GM12801 (cell line): ENCODE measurements around the gene IL34.

ENCODE experiments used
- TF ChIP-seq, protein P1 (sequence below): IDR thresholded peaks from one replicate; pipeline ENCODE4 v1.5.1; 2011; ENCODE audit warnings: control low read depth; ENCODE audit not compliant: insufficient read length; ENCODE audit errors: extremely low read depth

The IL34 gene

GRCh38 chr16:70703835-70704381 is 57.5 kb downstream of the IL34 start:
- TF ChIP-seq, protein P1, sequence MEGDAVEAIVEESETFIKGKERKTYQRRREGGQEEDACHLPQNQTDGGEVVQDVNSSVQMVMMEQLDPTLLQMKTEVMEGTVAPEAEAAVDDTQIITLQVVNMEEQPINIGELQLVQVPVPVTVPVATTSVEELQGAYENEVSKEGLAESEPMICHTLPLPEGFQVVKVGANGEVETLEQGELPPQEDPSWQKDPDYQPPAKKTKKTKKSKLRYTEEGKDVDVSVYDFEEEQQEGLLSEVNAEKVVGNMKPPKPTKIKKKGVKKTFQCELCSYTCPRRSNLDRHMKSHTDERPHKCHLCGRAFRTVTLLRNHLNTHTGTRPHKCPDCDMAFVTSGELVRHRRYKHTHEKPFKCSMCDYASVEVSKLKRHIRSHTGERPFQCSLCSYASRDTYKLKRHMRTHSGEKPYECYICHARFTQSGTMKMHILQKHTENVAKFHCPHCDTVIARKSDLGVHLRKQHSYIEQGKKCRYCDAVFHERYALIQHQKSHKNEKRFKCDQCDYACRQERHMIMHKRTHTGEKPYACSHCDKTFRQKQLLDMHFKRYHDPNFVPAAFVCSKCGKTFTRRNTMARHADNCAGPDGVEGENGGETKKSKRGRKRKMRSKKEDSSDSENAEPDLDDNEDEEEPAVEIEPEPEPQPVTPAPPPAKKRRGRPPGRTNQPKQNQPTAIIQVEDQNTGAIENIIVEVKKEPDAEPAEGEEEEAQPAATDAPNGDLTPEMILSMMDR, result no peak

DNA sequence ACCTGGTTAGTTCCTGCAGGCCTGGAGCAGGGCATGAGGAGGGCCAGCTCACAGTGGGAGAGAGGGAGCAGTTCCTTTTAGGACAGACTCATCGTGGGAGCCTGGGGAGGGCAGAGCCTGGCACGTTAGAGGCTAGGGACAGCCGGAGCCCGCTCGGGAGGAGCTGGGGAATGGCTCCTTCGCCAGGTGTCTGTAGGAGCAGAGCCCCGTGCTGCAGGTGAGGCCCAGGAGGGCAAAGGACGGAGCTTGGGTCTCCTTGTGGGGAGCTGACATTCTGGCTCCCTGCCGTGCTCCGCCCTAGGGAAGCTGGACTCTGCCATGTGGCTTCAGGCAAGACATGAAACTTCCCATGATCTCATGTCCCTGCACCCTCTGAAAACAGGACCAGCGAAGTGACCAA is 58.2 kb downstream of the IL34 start:
- TF ChIP-seq, protein P1, result no peak

DNA sequence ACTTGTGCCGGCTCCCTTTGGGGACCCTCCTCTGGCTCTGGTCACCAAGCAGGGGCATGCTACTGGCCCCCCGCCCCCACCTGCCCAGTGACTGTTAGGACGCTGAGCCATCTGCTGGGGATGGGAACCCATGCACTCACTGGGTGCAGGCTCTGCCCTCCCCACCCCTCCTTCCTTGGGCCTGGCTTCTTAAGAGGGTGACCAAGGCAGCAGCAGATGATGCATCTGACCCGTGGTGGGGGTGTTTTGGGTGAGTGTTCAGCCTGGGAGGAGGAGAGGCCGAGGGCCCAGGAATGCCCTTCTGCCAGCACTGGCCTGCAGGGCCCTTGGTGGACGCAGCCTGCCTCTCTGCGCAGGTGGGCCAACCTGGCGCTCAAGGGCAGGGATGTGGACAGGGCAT is 58.7 kb downstream of the IL34 start:
- TF ChIP-seq, protein P1, result no peak

- TF ChIP-seq, protein P1, result no peak
These were observed 60.6 kb downstream of the IL34 start for GRCh38 chr16:70706948-70707465.

DNA sequence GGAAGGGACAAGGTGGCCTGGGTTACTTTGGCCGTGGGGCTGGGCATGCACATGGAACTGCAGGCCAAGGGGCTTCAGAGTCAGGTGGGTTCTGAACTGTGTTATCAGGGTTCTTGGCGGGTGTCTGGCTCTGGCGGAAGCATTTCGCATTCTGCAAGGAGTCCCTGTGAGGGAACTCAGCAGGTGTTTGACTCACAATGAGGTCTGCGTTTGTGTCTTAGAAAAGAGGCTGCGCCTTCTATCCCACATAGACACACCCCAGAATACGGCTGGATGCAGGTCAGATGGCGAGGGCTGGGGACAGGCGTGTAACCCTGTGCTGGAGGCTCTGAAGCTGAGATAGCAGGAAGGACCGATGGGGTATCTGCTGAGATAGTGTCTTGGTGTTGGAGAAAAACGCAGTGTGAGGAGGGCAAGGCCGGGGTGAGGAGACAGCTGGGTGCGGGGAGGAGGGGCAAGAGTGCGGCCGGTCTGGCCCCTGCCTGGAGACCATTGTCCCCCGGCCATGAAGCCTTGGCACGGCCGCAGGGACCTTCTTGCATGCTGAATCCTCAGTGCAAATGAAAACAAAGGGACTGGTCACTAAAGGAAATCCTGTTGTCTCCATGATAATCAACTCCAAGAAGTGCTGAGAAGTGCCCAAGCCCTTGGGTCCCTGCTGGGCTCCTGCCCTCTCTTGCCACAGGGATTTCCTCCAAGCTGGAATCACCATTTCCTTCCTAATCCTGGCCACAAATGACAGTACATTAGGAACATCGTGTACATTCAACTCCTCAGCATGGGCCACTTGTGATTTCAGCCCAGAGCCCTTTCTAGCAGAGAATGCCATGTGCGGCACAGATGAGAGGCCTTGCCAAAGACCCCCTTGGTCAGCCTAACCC is 62.2 kb downstream of the IL34 start:
- TF ChIP-seq, protein P1, result no peak

DNA sequence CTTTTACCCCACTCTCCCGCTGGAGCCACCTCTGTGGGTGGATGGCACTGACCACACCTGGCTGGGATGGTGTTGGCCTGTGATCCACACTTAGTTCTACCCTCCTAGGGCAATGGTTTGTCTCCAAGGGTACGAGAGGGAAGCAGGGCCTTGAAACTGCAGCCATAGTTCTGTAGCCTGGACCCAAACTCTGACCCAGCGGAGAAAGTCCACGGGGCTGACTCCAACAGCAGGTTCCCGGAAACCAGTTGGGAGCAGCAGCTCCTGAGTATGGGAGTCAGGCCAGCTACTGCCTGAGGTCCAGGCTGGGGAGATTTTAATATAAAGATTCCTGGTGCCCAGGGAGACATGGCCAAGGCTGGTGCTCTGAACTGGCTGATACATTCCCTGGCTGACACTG is 63.1 kb downstream of the IL34 start:
- TF ChIP-seq, protein P1, result no peak

- TF ChIP-seq, protein P1, result no peak
These were observed 63.6 kb downstream of the IL34 start for GRCh38 chr16:70709942-70710341.
